DMS 273 treated with DMSO at 0.1 percent for 48 hours (cell line): Measurements from ENCODE around the gene MARK2.

Source experiments
- DNase-seq: peaks from one replicate; lab custom pipeline; 2025; lab: John Stamatoyannopoulos, UW

MARK2 gene

DNA sequence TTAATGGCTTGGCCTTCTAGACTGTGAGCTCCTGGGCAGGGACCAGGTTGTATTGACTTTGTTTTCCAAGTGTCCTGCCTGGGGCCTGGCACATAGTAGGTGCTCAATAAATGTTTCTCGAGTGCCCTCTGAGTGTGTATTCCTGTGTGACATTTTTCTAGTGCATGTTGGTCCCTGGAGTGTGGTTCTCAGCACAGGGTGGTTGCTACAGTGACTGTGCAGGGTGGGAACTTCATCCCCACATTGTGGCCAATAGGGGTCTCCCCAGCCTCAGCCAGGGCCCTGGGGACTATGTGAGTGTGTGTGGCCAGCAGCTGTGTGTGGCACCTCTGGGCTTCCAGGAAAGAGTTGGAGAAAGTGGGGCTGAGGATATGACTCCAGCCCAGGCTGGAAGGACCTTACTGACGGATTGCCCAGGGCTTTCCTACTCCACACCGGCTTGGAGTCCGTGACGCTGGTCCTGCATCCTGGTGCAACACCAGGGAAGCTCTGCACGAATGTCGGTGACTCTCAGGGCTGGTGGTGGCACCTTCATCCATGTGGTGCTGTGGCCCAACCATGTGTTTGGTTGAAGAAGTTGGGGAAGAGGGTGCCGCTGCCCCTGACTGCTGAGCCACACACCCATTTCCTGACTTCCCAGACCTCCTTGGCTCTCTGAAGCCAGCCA, 9.0 kb upstream of the MARK2 start:
- DNase-seq: no peak

- DNase-seq: no peak
Observed at GRCh38 chr11:63831326-63831725, 7.6 kb upstream of the MARK2 start.

- no peak for DNase-seq
Observed at GRCh38 chr11:63832336-63832735, 6.6 kb upstream of the MARK2 start.

GRCh38 chr11:63833048-63833447, 5.9 kb upstream of the MARK2 start:
- no peak for DNase-seq

DNA sequence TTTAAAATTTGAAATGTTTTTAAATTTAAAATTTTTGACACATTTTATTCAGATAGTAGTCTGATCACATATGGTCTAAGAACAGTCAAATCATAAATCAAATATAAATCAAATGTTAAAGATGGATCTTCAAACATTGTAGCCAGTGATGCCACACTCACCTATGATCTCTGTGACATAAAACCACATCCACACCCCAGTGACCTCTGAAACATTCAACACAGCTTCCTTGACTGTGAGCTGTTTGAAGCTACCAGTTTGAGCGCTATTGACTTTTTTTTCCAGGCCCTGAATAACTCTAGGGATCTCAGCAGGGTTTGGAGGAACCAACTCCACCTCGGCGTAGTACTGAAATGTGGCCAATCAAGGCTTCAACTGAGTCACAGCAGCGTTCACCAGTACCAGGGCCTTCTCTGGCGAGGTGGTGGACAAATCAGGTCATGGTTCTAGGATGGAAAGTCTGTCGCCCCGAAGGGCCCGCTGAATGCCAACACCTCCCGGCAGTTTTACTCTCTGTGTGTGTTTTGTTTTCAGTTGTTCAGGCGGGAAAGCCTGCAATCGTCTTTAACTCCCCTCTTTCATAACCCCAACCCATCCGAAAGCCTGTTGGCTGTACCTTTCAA, 4.3 kb upstream of the MARK2 start:
- no peak for DNase-seq

- no peak for DNase-seq
Observed at GRCh38 chr11:63835158-63835545, 3.8 kb upstream of the MARK2 start.

DNA sequence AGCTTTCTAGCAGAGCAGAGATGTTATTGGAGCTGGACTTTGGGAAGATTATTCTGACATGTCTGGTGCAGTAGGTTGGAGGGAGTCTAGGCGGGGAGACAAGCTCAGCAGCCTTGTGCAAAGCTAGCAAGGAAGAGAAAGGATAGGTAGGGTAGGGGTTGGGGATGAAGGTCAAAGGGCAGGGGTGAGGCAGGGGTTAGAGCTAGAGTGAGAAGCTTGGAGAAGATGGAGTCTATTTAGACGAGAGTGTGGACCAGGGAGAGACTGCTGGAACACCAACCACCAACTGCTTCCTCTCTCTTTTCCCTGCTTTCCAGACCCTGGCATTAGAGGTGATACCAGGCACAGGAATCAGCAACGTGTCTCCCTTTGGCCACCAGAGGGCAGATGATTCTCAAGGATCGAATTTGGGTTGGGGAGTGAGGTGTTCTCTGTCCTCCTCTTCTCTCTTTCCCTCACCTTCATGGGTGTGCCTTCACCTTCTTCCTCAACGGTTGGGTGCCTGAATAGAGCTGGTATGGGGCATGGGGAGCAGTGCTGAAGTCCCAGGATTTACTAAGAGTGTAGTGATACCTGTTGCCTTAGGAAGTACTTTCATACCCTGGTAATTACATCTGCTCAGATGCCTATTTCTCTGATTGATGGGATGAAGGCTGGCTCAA, 1.8 kb upstream of the MARK2 start:
- DNase-seq: peak; percentile 25

GRCh38 chr11:63837739-63838138, 1.2 kb upstream of the MARK2 start:
- DNase-seq: no peak

GRCh38 chr11:63838150-63838677, 696 bp upstream of the MARK2 start:
- DNase-seq: no peak

GRCh38 chr11:63839508-63840355, 822 bp downstream of the MARK2 start:
- no peak for DNase-seq

- no peak for DNase-seq
Observed at GRCh38 chr11:63840356-63841060, 1.6 kb downstream of the MARK2 start.

DNA sequence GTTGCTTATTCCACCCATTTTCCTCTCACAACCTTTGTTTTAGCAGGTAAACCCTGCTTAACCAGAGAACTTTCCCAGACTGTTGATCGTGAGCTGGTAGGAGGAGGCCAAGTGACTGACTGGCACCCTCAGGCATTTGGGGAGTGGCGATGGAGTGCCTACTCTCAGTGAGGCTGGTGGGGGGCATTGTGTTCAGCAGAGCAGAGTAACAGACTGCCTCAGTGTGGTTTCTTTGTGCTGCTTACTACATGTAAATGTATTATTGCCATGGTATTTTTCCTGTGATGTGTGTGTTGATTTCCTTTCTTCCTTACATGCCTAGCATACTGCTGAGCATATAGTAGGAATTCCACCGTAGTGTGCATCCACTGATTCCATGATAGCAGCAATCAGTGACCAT, 2.6 kb downstream of the MARK2 start:
- DNase-seq: no peak

DNA sequence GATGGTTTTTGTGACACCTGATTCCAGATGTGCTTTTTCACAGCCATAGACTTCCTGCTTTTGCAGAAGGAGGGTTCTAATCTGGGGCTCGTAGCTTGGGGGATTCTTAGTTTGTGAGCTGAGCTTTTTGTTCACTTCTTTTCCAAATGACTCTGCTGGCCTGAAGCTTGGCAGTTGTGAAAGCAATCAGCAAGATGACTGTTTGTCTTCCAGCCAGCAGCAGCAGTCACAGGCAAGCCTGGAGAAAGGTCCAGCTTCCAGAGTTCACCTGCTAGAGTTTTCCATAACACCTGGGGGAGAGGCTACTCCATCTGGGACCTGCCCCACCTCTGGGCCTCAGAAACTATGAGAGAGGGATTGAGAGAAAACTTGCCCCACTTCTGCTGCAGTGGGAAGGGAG, 4.1 kb downstream of the MARK2 start:
- DNase-seq: no peak

- DNase-seq: no peak
Observed at GRCh38 chr11:63844836-63845235, 5.9 kb downstream of the MARK2 start.

DNA sequence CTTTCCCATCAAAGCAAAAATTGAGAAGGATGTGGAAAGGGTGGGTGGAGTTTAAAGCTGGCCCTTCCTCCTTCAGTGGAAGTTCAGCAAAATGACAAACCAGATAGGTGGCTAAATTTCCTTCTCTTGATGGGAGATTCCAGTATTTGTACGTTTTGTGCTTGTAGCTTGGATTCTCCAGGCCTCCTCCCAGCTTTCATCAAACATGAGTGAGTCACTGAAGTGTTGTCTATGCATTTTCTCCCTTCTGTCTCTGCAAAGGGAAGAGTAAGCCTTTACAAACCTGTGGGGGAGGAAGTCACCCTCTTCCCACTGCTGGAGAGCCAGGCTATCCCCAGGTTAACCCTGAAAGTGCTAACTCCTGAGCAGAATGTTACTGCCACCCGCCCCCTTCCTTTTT, 6.4 kb downstream of the MARK2 start:
- DNase-seq: no peak

GRCh38 chr11:63845911-63846310, 7.0 kb downstream of the MARK2 start:
- no peak for DNase-seq

DNA sequence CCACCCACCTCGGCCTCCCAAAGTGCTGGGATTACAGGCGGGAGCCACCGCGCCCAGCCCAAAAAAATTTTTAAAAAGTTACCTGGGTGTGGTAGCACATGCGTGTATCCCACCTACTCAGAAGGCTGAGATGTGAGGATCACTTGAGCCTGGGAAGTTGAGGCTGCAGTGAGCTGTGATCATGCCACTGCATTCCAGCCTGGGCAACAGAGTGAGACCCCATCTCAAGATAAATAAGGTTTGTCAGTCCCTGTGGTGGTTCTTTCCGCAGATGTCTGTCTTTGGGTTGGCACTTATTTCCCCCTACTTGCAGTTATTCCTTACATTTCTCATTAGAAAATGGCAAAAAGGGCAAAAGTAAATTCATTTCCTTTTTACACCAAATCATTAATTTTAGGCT, 8.0 kb downstream of the MARK2 start:
- no peak for DNase-seq

GRCh38 chr11:63847363-63847762, 8.5 kb downstream of the MARK2 start:
- DNase-seq: no peak

GRCh38 chr11:63849691-63850090, 10.8 kb downstream of the MARK2 start:
- DNase-seq: no peak

- no peak for DNase-seq
Observed at GRCh38 chr11:63850920-63851319, 12.0 kb downstream of the MARK2 start.

DNA sequence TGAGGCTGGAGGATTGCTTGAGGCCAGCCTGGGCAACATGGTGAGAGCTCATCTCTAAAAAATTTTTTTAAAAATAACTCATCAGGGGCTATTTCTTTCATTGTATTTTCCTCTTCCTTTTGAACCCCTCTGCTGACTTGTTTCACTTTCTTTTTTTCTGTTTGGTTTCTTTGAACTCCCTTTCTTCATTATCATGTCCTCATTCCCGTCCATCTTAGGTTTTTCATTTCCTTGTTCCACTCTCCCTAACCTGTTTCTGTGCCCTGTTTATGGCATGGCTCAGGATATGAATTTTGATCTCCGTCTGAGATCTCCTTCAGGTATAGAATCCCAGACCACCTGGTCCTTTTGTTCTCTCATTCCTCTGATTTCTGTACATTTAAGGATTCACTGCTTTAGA, 12.5 kb downstream of the MARK2 start:
- DNase-seq: no peak

- no peak for DNase-seq
Observed at GRCh38 chr11:63853476-63853875, 14.6 kb downstream of the MARK2 start.
